GM12878 (cell line): ENCODE data around the gene PPRC1. TPM values are rescaled to one million over a fixed set of nuclear protein-coding genes. Genes with fewer than 3 reads are reported as not detected.

ENCODE experiments used
- ATAC-seq: fragments of 200-7000 bp; cut with Tn5 transposase; 3 replicates; pipeline ENCODE4 v1.9.1; 2020; ENCODE audit warnings: mild to moderate bottlenecking, moderate library complexity
- BruUV-seq: library from RNA; stranded (reverse); fragments of 400-500 nt; replicated peaks from 2 replicates; lab custom pipeline; 2021; lab: Mats Ljungman, UMichigan
- CTCF ChIA-PET: fragments of 300-600 bp; sonication (Branson Sonifier 250); formaldehyde crosslinking; extraction: SDS; loops from one replicate; lab custom pipeline; 2021; ENCODE audit warnings: inconsistent platforms; lab: Yijun Ruan, JAX
- POLR2A ChIA-PET: fragments of 350-600 bp; formaldehyde crosslinking; extraction: SDS; loops from one replicate; lab custom pipeline; 2021; ENCODE audit warnings: inconsistent platforms; lab: Charles Lee
- RAD21 ChIA-PET: fragments of 300-600 bp; sonication (Branson Sonifier 250); formaldehyde crosslinking; loops from one replicate; lab custom pipeline; 2023; ENCODE audit warnings: antibody characterized with exemption; ENCODE audit not compliant: unreplicated experiment; lab: Charles Lee
- SMC1A ChIA-PET: fragments of 300-600 bp; sonication (Branson Sonifier 250); formaldehyde crosslinking; loops from one replicate; lab custom pipeline; 2023; ENCODE audit not compliant: unreplicated experiment, uncharacterized antibody; lab: Charles Lee
- DNase-seq: peaks from one replicate; pipeline ENCODE4 v3.0.0-alpha.2; 2011; ENCODE audit warnings: low read depth, low spot score
- FAIRE-seq: peaks from 3 replicates; lab custom pipeline; 2011; peaks lifted over from hg19 to GRCh38; lab: Jason Lieb, UNC
- H2AFZ ChIP-seq: 2 replicates; pipeline ENCODE4 v1.6.0; 2011; ENCODE audit warnings: low read depth, low read length, control low read depth; ENCODE audit not compliant: control insufficient read depth
- H3K27ac ChIP-seq: 2 replicates; pipeline ENCODE4 v1.5.1; 2011; ENCODE audit warnings: control low read depth; ENCODE audit not compliant: control insufficient read depth, insufficient read depth
- H3K27me3 ChIP-seq, 2 experiments: replicated peaks in 1 of 2; 2 replicates each; pipeline versions ENCODE4 v1.6.0 to v1.6.1; 2011; ENCODE audit warnings: low read length in 1 of 2; ENCODE audit not compliant: control insufficient read depth in 2 of 2, insufficient read depth in 2 of 2
- H3K36me3 ChIP-seq, 2 experiments: 2 replicates each; pipeline ENCODE4 v1.5.1; 2011; ENCODE audit warnings: low read length in 1 of 2; ENCODE audit not compliant: control insufficient read depth in 2 of 2, insufficient read depth in 2 of 2
- H3K4me1 ChIP-seq: 2 replicates; pipeline ENCODE4 v1.6.1; 2011; ENCODE audit warnings: mild to moderate bottlenecking, low read length, moderate library complexity, mixed read lengths; ENCODE audit not compliant: control insufficient read depth, insufficient read depth
- H3K4me2 ChIP-seq: 2 replicates; pipeline ENCODE4 v1.6.0; 2011; ENCODE audit warnings: control low read depth; ENCODE audit not compliant: control insufficient read depth, insufficient read depth
- H3K4me3 ChIP-seq: fragments of 200-600 bp; sonication (generic); 2 replicates; pipeline ENCODE4 v1.5.1; 2016
- H3K79me2 ChIP-seq: 2 replicates; pipeline ENCODE4 v1.6.0; 2011; ENCODE audit warnings: low read length; ENCODE audit not compliant: control insufficient read depth, insufficient read depth
- H3K9ac ChIP-seq: 2 replicates; pipeline ENCODE4 v1.8.0; 2011; ENCODE audit warnings: low read length, control low read depth, mixed read lengths; ENCODE audit not compliant: control insufficient read depth, insufficient read depth
- H3K9me3 ChIP-seq: replicated peaks from 3 replicates; pipeline ENCODE4 v1.5.1; 2011; ENCODE audit warnings: mild to moderate bottlenecking, low read length; ENCODE audit not compliant: control insufficient read depth, insufficient read depth
- H4K20me1 ChIP-seq: 2 replicates; pipeline ENCODE4 v1.6.0; 2011; ENCODE audit not compliant: control insufficient read depth, insufficient read depth
- CREM ChIP-seq: IDR thresholded peaks from 2 replicates; pipeline ENCODE4 v1.6.1; 2014; ENCODE audit warnings: antibody characterized with exemption, low read depth
- DPF2 ChIP-seq: fragments of 450-650 bp; IDR thresholded peaks from 2 replicates; pipeline ENCODE4 v1.6.1; 2017; ENCODE audit warnings: mild to moderate bottlenecking
- EED ChIP-seq: sonication (generic); IDR thresholded peaks from 2 replicates; pipeline ENCODE4 v1.6.1; 2016; ENCODE audit warnings: antibody characterized with exemption, low read depth
- GATAD2B ChIP-seq: fragments of 450-650 bp; conservative IDR thresholded peaks from 2 replicates; pipeline ENCODE4 v1.6.1; 2017; ENCODE audit warnings: low read depth, mild to moderate bottlenecking, moderate library complexity
- MXI1 ChIP-seq: fragments of 150-350 bp; IDR thresholded peaks from 2 replicates; pipeline ENCODE4 v1.6.1; 2011; ENCODE audit warnings: low read depth, mild to moderate bottlenecking, inconsistent platforms, low read length, improper control_type of control experiment
- MYC ChIP-seq: IDR thresholded peaks from 2 replicates; pipeline ENCODE4 v1.6.1; 2011; ENCODE audit warnings: mild to moderate bottlenecking, low read length, moderate library complexity, inconsistent platforms; ENCODE audit not compliant: insufficient read depth, insufficient replicate concordance, insufficient read length, severe bottlenecking
- NR2C2 ChIP-seq: IDR thresholded peaks from 2 replicates; pipeline ENCODE4 v1.6.1; 2011; ENCODE audit warnings: borderline replicate concordance, low read depth; ENCODE audit not compliant: control insufficient read depth, insufficient read length
- NRF1 ChIP-seq: conservative IDR thresholded peaks from 2 replicates; pipeline ENCODE4 v1.6.1; 2011; ENCODE audit warnings: mild to moderate bottlenecking, low read depth, low read length, improper control_type of control experiment
- PML ChIP-seq: IDR thresholded peaks from 2 replicates; pipeline ENCODE4 v1.6.1; 2012; ENCODE audit warnings: low read length, inconsistent platforms
- POLR2A ChIP-seq: IDR thresholded peaks from 2 replicates; pipeline ENCODE4 v1.6.1; 2011; ENCODE audit warnings: low read depth, mild to moderate bottlenecking, low read length
- RAD51 ChIP-seq: fragments of 450-650 bp; IDR thresholded peaks from 2 replicates; pipeline ENCODE4 v1.6.1; 2016; ENCODE audit warnings: moderate library complexity, mild to moderate bottlenecking, inconsistent platforms
- ZNF687 ChIP-seq: fragments of 450-650 bp; IDR thresholded peaks from 2 replicates; pipeline ENCODE4 v1.6.1; 2017; ENCODE audit warnings: mild to moderate bottlenecking, moderate library complexity
- WGBS: methylation state at CpG from one replicate; pipeline ENCODE4 v1.1.6; 2016; ENCODE audit warnings: low lambda C conversion rate; ENCODE audit not compliant: insufficient replicate concordance, insufficient coverage; ENCODE audit errors: missing lambda C conversion rate; 5-methylcytosine and 5-hydroxymethylcytosine counted together
- in situ Hi-C: fragments of 300-500 bp; cut with MboI; formaldehyde crosslinking; loops from 9 replicates; pipeline ENCODE4 v1.14.3; 2018; ENCODE audit warnings: mixed read lengths
- intact Hi-C: fragments of 100-400 bp; cut with micrococcal nuclease; formaldehyde crosslinking; loops from one replicate; pipeline ENCODE4 v1.14.2; 2022; ENCODE audit not compliant: unreplicated experiment
- polyA plus RNA-seq, 11 experiments: library from polyadenylated mRNA; depleted of rRNA in 4 of 11; unstranded in 6 of 11; stranded (reverse) in 5 of 11; fragments of >200 nt; fragmentation: Nextera tagmentation in 4 of 11; fragmentation: Illumina TruSeq in 1 of 11; extraction: Ambion mirVana in 4 of 11; extraction: Trizol in 1 of 11; gene quantifications; 1 replicate in 1 of 11; 2 replicates in 10 of 11; pipeline versions ENCODE4 v1.2.1 to v1.2.3, GENCODE V29; 2011 to 2016; ENCODE audit warnings: inconsistent platforms in 2 of 11, missing spikeins in 2 of 11, low read depth in 1 of 11
- total RNA-seq, 4 experiments: library from RNA; depleted of rRNA in 3 of 4; stranded (reverse); fragments of >200 nt in 3 of 4; fragmentation: Illumina TruSeq in 1 of 4; extraction: Trizol in 1 of 4; gene quantifications; 2 replicates each; pipeline versions ENCODE4 v1.2.1 to v1.2.3, GENCODE V29; 2013 to 2021
- TF ChIP-seq, protein P1 (sequence below): IDR thresholded peaks from 2 replicates; pipeline ENCODE4 v1.6.1; 2012; ENCODE audit warnings: low read depth, low read length, improper control_type of control experiment
- TF ChIP-seq, protein P2 (sequence below), 3 experiments: IDR thresholded peaks in 2 of 3; conservative IDR thresholded peaks in 1 of 3; 2 replicates each; pipeline ENCODE4 v1.5.1; 2011; ENCODE audit warnings: low read depth in 3 of 3, low read length in 3 of 3, mild to moderate bottlenecking in 3 of 3, control low read depth in 2 of 3, moderate library complexity in 2 of 3, inconsistent platforms in 1 of 3, mixed read lengths in 1 of 3; ENCODE audit not compliant: control insufficient read depth in 2 of 3, insufficient read depth in 1 of 3; ENCODE audit errors: extremely low read depth in 1 of 3
- TF ChIP-seq, protein P3 (sequence below): IDR thresholded peaks from 2 replicates; pipeline ENCODE4 v1.6.1; 2011; ENCODE audit warnings: borderline replicate concordance, low read depth, mild to moderate bottlenecking, moderate library complexity, mixed read lengths, low read length; ENCODE audit not compliant: insufficient read depth; ENCODE audit errors: extremely low read length

Gene PPRC1
- total and polyA plus RNA-seq, 10 of the 15 experiments (the other 5 are each of a cell fraction or from before 2014, with no cell fraction given) = 13.1 to 69.8 (median 32.4) TPM

DNA sequence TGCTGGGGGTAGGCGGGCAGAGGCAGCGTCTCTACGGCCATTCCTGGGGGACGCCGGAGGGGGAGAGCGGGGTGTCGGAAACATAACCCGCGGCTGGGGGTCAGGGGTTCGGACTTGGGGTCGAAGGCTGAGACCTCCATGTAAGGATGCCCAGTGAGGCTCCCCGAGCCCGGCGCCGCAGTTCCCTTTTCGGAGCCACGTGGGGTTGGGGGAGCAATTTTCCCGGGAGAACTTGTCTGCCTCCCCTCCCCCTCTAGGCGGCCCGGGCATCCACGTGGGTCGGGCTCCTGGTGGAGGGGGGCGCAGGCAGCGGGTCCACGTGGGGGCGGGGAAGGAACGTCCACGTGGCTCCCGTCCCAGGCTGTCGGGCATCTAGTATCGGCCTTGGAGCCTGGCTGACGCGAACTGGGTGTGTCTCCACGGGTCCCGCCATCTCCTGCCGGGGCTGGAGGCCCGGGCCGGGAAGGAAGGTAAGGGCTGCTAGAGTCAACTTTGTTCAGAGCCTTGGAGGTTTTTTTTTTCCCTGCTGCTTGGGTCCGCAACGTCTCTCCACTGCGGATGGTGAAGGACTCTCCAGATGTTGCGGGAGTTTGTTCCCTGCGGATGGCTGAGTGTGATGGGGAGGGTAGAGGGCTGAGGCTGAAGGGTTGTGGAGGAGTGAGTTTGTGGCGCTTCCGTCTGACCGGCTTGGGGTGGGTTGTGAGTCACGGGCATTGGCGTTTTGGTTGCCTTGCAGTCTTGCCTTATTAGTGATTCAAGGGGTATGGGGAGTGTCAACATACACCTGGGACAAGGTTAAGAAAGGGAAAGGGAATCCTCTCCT, 744 bp downstream of the PPRC1 start:
- H3K36me3 ChIP-seq = peaks cover 7 to 9% of the 10 kb centered on the region in 2 experiments; a peak in 3 of 4 replicates
- peak overlapping the region; percentile 100 for H2AFZ ChIP-seq
- intact Hi-C loops = no loop called here
- H3K79me2 ChIP-seq = peaks cover 59% of the 10 kb centered on the region
- no TSS peak for BruUV-seq
- peak overlapping the region; percentile 93 for H3K4me3 ChIP-seq
- H4K20me1 ChIP-seq = no peaks in the 10 kb centered on the region; the same call in 1 of the 2 replicates
- CTCF ChIA-PET = interaction anchor here (1.2 kb wide), 1 partner anchor 17 kb away, joined by 3 read pairs; no protein-coding TSS in a partner anchor
- peaks cover 10% of the 10 kb centered on the region for H3K4me1 ChIP-seq
- H3K27me3 ChIP-seq = no peaks in the 10 kb centered on the region
- H3K27ac ChIP-seq = peak overlapping the region; percentile 75
- SMC1A ChIA-PET = interaction anchor here (1.2 kb wide), 1 partner anchor 23 kb away, joined by 3 read pairs; no protein-coding TSS in a partner anchor
- H3K4me2 ChIP-seq = peak overlapping the region; percentile 68
- 2% methylated on average over 29 of the region's 48 CpGs for WGBS
- POLR2A ChIA-PET = no interaction called here
- RAD21 ChIA-PET = interaction anchor here (2.3 kb wide), 1 partner anchor 18 kb away, joined by 12 read pairs; the partner anchor contains the start of gene NOLC1
- ATAC-seq (peak; percentile 56), FAIRE-seq (peak; percentile 18), DNase-seq (no peak)
- peak overlapping the region; percentile 82 for H3K9ac ChIP-seq
- in situ Hi-C loops = no loop called here
- no peaks in the 10 kb centered on the region for H3K9me3 ChIP-seq
- TF ChIP-seq, protein P1, sequence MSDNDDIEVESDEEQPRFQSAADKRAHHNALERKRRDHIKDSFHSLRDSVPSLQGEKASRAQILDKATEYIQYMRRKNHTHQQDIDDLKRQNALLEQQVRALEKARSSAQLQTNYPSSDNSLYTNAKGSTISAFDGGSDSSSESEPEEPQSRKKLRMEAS = peak; percentile 43; the same call in 1 of the 2 replicates
- TF ChIP-seq MYC (peak; percentile 95), NR2C2 (no peak), EED (0 out of 2 replicates have a peak, but pooled peaks have one; percentile 20), POLR2A (peak; percentile 16), CREM (peak; percentile 25; the same call in 1 of the 2 replicates), RAD51 (peak; percentile 42; the same call in 1 of the 2 replicates), PML (no peak), NRF1 (no peak), GATAD2B (peak; percentile 72; the same call in 1 of the 2 replicates), DPF2 (0 out of 2 replicates have a peak, but pooled peaks have one; percentile 12), MXI1 (peak; percentile 34), ZNF687 (0 out of 2 replicates have a peak, but pooled peaks have one; percentile 35)
- TF ChIP-seq, protein P2, sequence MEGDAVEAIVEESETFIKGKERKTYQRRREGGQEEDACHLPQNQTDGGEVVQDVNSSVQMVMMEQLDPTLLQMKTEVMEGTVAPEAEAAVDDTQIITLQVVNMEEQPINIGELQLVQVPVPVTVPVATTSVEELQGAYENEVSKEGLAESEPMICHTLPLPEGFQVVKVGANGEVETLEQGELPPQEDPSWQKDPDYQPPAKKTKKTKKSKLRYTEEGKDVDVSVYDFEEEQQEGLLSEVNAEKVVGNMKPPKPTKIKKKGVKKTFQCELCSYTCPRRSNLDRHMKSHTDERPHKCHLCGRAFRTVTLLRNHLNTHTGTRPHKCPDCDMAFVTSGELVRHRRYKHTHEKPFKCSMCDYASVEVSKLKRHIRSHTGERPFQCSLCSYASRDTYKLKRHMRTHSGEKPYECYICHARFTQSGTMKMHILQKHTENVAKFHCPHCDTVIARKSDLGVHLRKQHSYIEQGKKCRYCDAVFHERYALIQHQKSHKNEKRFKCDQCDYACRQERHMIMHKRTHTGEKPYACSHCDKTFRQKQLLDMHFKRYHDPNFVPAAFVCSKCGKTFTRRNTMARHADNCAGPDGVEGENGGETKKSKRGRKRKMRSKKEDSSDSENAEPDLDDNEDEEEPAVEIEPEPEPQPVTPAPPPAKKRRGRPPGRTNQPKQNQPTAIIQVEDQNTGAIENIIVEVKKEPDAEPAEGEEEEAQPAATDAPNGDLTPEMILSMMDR (IDR thresholded peaks at IDR 0.05 in 2 of 3, conservative IDR thresholded peaks at IDR 0.05 in 1 of 3; ENCODE audit: control insufficient read depth in 2 of 3, extremely low read depth in 1 of 3, insufficient read depth in 1 of 3, low read depth in 3 of 3, low read length in 3 of 3) = no peak
- TF ChIP-seq, protein P3, sequence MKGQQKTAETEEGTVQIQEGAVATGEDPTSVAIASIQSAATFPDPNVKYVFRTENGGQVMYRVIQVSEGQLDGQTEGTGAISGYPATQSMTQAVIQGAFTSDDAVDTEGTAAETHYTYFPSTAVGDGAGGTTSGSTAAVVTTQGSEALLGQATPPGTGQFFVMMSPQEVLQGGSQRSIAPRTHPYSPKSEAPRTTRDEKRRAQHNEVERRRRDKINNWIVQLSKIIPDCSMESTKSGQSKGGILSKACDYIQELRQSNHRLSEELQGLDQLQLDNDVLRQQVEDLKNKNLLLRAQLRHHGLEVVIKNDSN = peak; percentile 67
